Measurements from ENCODE around the gene POLR3B.

Gene POLR3B

DNA sequence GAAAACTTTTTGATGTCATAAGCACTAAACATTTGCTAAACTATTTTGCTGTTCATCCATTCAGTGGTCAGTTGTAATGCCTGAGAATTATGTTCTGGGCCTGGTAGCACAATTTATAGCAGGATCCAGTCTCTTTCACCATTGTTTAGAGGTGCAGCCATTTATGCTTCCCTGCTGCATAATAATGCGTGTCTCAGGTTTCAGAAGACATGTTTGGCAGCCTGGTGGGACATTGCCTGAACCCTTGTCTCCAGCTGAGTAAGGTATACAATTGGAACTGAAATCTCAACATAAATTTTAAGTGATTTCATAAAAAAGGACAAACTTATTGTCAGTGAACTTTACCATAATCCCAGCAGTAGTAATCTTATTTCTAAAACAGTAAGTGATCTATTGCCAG is 94.8 kb downstream of the POLR3B start:
- Histone ChIP-seq H2AFZ (ENCODE audit: low read depth) (no peak overlapping the region), H3K4me1 (ENCODE audit: low read depth, poor library complexity, severe bottlenecking) (peaks cover 9% of the 10 kb centered on the region), H3K79me2 (ENCODE audit: insufficient read depth, low read depth) (no peaks in the 10 kb centered on the region), H3K9ac (no peak overlapping the region), H3K4me3 (IDR thresholded peaks at IDR 0.05; ENCODE audit: insufficient read depth, low read depth, low read length) (no peak overlapping the region), H4K20me1 (ENCODE audit: insufficient read depth) (no peaks in the 10 kb centered on the region), H3K4me2 (no peak overlapping the region), H3K27ac (no peak overlapping the region), H3K27me3 (ENCODE audit: insufficient read depth, low read depth) (no peaks in the 10 kb centered on the region), H3K36me3 (ENCODE audit: insufficient read depth) (no peaks in the 10 kb centered on the region)
- no peak for TF ChIP-seq CTCF (conservative IDR thresholded peaks at IDR 0.05; ENCODE audit: low read depth, low read length)

GRCh38 chr12:106455111-106455510 is 97.6 kb downstream of the POLR3B start:
- H3K36me3 ChIP-seq (ENCODE audit: insufficient read depth) = no peaks in the 10 kb centered on the region
- no peaks in the 10 kb centered on the region for H3K79me2 ChIP-seq (ENCODE audit: insufficient read depth, low read depth)
- no peaks in the 10 kb centered on the region for H4K20me1 ChIP-seq (ENCODE audit: insufficient read depth)
- peaks cover 9% of the 10 kb centered on the region for H3K4me1 ChIP-seq (ENCODE audit: low read depth, poor library complexity, severe bottlenecking)
- no peak overlapping the region for H3K4me3 ChIP-seq (IDR thresholded peaks at IDR 0.05; ENCODE audit: insufficient read depth, low read depth, low read length)
- no peak overlapping the region for H3K4me2 ChIP-seq
- H3K27ac ChIP-seq = no peak overlapping the region
- TF ChIP-seq CTCF (conservative IDR thresholded peaks at IDR 0.05; ENCODE audit: low read depth, low read length) = no peak
- H3K27me3 ChIP-seq (ENCODE audit: insufficient read depth, low read depth) = no peaks in the 10 kb centered on the region
- H2AFZ ChIP-seq (ENCODE audit: low read depth) = no peak overlapping the region
- H3K9ac ChIP-seq = no peak overlapping the region

GRCh38 chr12:106459124-106459523 is 101.6 kb downstream of the POLR3B start:
- no peak overlapping the region for H3K9ac ChIP-seq
- peaks cover 9% of the 10 kb centered on the region for H3K4me1 ChIP-seq (ENCODE audit: low read depth, poor library complexity, severe bottlenecking)
- no peak overlapping the region for H3K4me2 ChIP-seq
- H3K79me2 ChIP-seq (ENCODE audit: insufficient read depth, low read depth) = no peaks in the 10 kb centered on the region
- TF ChIP-seq CTCF (conservative IDR thresholded peaks at IDR 0.05; ENCODE audit: low read depth, low read length) = no peak
- H3K27ac ChIP-seq = no peak overlapping the region
- H3K36me3 ChIP-seq (ENCODE audit: insufficient read depth) = no peaks in the 10 kb centered on the region
- H3K27me3 ChIP-seq (ENCODE audit: insufficient read depth, low read depth) = no peaks in the 10 kb centered on the region
- no peak overlapping the region for H3K4me3 ChIP-seq (IDR thresholded peaks at IDR 0.05; ENCODE audit: insufficient read depth, low read depth, low read length)
- H2AFZ ChIP-seq (ENCODE audit: low read depth) = no peak overlapping the region
- no peaks in the 10 kb centered on the region for H4K20me1 ChIP-seq (ENCODE audit: insufficient read depth)

GRCh38 chr12:106459534-106459933 is 102.0 kb downstream of the POLR3B start:
- Histone ChIP-seq H4K20me1 (ENCODE audit: insufficient read depth) (no peaks in the 10 kb centered on the region), H3K36me3 (ENCODE audit: insufficient read depth) (no peaks in the 10 kb centered on the region), H3K27me3 (ENCODE audit: insufficient read depth, low read depth) (no peaks in the 10 kb centered on the region), H3K4me2 (no peak overlapping the region), H3K9ac (no peak overlapping the region), H3K79me2 (ENCODE audit: insufficient read depth, low read depth) (no peaks in the 10 kb centered on the region), H2AFZ (ENCODE audit: low read depth) (no peak overlapping the region), H3K4me1 (ENCODE audit: low read depth, poor library complexity, severe bottlenecking) (peaks cover 9% of the 10 kb centered on the region), H3K4me3 (IDR thresholded peaks at IDR 0.05; ENCODE audit: insufficient read depth, low read depth, low read length) (no peak overlapping the region), H3K27ac (no peak overlapping the region)
- no peak for TF ChIP-seq CTCF (conservative IDR thresholded peaks at IDR 0.05; ENCODE audit: low read depth, low read length)
